Spinal cord (tissue), 10 donors: ENCODE results near the gene MORN2. TPM values are rescaled to one million over a fixed set of nuclear protein-coding genes. Genes with fewer than 3 reads are reported as not detected.
"Not testable (repeated sequence)": the region's sequence is repeated elsewhere in the genome, so short reads cannot be mapped to it uniquely, and the experiment has no call there.

ENCODE experiments used
- DNase-seq, 6 donors: peaks; one replicate each; pipeline versions ENCODE4 v3.0.0 to v3.0.0-alpha.2; 2013 to 2015; ENCODE audit warnings: low spot score in 6 of 6, low read depth in 4 of 6
- H3K27ac ChIP-seq: one replicate; pipeline ENCODE4 v1.5.1; 2013; ENCODE audit warnings: low read depth, low read length, control low read depth
- H3K27me3 ChIP-seq: one replicate; pipeline ENCODE4 v1.6.1; 2013; ENCODE audit warnings: low read length; ENCODE audit not compliant: control insufficient read depth, insufficient read depth
- H3K36me3 ChIP-seq: one replicate; pipeline ENCODE4 v1.6.1; 2013; ENCODE audit warnings: low read length; ENCODE audit not compliant: control insufficient read depth, insufficient read depth
- H3K4me1 ChIP-seq: one replicate; pipeline ENCODE4 v1.6.1; 2013; ENCODE audit warnings: low read length; ENCODE audit not compliant: control insufficient read depth, insufficient read depth
- H3K4me3 ChIP-seq: one replicate; pipeline ENCODE4 v1.5.1; 2013; ENCODE audit warnings: low read depth, low read length, control low read depth
- H3K9me3 ChIP-seq: one replicate; pipeline ENCODE4 v1.6.1; 2013; ENCODE audit warnings: low read length; ENCODE audit not compliant: control insufficient read depth, insufficient read depth
- WGBS: methylation state at CpG from one replicate; pipeline ENCODE4 v1.1.5; 2013; ENCODE audit warnings: missing lambda C conversion rate; ENCODE audit not compliant: insufficient coverage; 5-methylcytosine and 5-hydroxymethylcytosine counted together
- long read RNA-seq, 4 donors: transcript quantifications; one replicate each; lab custom pipeline, GENCODE V29; 2026
- polyA plus RNA-seq, 2 donors: library from polyadenylated mRNA; unstranded; fragments of 120-200 nt; gene quantifications; one replicate each; pipeline ENCODE4 v1.2.1, GENCODE V29; 2013; ENCODE audit not compliant: insufficient read length in 2 of 2
- total RNA-seq, 2 donors: library from RNA; depleted of rRNA in 1 of 2; stranded (reverse); fragments of 120-200 nt in 1 of 2; fragments of >200 nt in 1 of 2; gene quantifications; one replicate each; pipeline versions ENCODE4 v1.2.3 to v1.2.4, GENCODE V29; 2013 to 2014
- donor health status: healthy.

The MORN2 gene
- total RNA-seq, result 10 to 100 TPM; 16.7 to 60.2 TPM
- 10 to 100 TPM; 42.1 to 47.1 TPM for polyA plus RNA-seq
- long read RNA-seq, donor 1, transcript MORN2-201 (5 exons, 739 nt), result major isoform, 36 of 42 reads
- long read RNA-seq, donor 1, partial matches to known transcripts, result 6 of 42 reads
- long read RNA-seq, donor 1, other reads (novel, unspliced or antisense), result 0 of 42 reads
- long read RNA-seq, donor 2, transcript MORN2-201 (5 exons, 739 nt), result major isoform, 10 of 10 reads
- long read RNA-seq, donor 2, partial matches to known transcripts, result 0 of 10 reads
- long read RNA-seq, donor 2, other reads (novel, unspliced or antisense), result 0 of 10 reads
- long read RNA-seq, donor 3, transcript MORN2-201 (5 exons, 739 nt), result major isoform, 17 of 17 reads
- long read RNA-seq, donor 3, partial matches to known transcripts, result 0 of 17 reads
- long read RNA-seq, donor 3, other reads (novel, unspliced or antisense), result 0 of 17 reads
- long read RNA-seq, donor 4, transcript MORN2-201 (5 exons, 739 nt), result major isoform, 33 of 39 reads
- long read RNA-seq, donor 4, partial matches to known transcripts, result 6 of 39 reads
- long read RNA-seq, donor 4, other reads (novel, unspliced or antisense), result 0 of 39 reads

DNA sequence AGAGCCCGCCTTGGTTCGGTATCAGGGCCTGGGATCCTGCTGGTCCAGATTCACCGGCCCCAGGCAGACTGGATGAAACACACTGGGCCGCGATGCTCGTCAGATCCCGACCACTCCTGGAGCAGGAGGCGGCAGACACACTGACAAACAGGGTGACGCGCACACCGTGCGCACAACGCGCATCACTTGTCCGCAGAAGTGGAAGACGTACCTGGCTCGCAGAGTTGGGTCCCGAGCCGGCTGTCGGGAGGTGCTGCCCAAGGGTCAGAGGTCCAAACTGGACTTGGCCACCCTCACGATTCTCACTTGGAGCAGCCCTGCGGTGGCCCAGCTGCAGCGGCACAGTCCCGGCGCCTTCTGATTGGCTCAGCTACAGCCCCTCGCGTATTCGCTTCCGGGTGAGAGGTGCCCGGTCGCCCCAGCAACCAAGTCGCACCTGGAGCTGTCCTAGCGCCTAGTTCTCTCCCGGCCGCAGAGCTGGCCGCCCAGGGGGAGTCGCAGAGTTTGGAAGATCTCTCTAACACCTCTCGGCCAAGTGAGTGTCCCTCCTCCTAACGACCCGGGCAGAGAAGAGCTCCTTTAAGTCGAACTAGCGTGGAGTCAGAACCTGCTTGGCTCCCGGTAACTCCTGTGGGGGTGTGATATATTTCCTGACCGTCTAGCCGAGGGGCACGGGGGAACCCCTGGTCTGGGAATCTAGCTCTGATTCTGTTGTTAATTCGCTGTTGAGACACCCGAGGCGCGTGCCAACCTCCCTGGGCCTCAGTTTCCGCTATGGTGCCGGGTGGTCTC lies at the start of gene MORN2, which contains the start of gene DHX57:
Gene MORN2 (plus strand): TSS at position 401 of the 792 bp plus-strand sequence.
Gene DHX57 (minus strand): TSS at position 359 of the 792 bp plus-strand sequence. CDS start 7,529 bp downstream, outside the sequence.
- under 1% methylated on average over 50 of the region's 52 CpGs for WGBS
- peak within 1 kb of the TSS; percentile 72 for H3K27ac ChIP-seq
- peak within 1 kb of the TSS; percentile 89 for H3K4me3 ChIP-seq
- no peaks in the 10 kb centered on the region for H3K27me3 ChIP-seq
- no peaks in the 10 kb centered on the region for H3K36me3 ChIP-seq
- H3K4me1 ChIP-seq, result no peaks in the 10 kb centered on the region
- H3K9me3 ChIP-seq, result peaks cover 2% of the 10 kb centered on the region
- peak; percentile 76 to 97 (median 82) for DNase-seq

- H3K27me3 ChIP-seq, result not testable (repeated sequence)
These were observed 48.1 kb upstream of the MORN2 start for GRCh38 chr2:38827539-38828145.

GRCh38 chr2:38828460-38828859 lies 47.3 kb upstream of the MORN2 start:
- H3K9me3 ChIP-seq, result no peaks in the 10 kb centered on the region
- no peak overlapping the region for H3K4me3 ChIP-seq
- H3K36me3 ChIP-seq, result peaks cover 47% of the 10 kb centered on the region
- no peaks in the 10 kb centered on the region for H3K4me1 ChIP-seq
- H3K27ac ChIP-seq, result no peak overlapping the region
- no peaks in the 10 kb centered on the region for H3K27me3 ChIP-seq
- WGBS, result 90% methylated on average over 2 of the region's 4 CpGs
- no peak for DNase-seq

More at GRCh38 chr2:38827539-38828145, 48.1 kb upstream of the MORN2 start:
- not testable (repeated sequence) for H3K9me3 ChIP-seq, DNase-seq, H3K4me3 ChIP-seq, H3K4me1 ChIP-seq, H3K27ac ChIP-seq
- WGBS, result 60% methylated on average over 1 of the region's 10 CpGs
- H3K36me3 ChIP-seq, result peaks cover 43% of the 10 kb centered on the region

- DNase-seq, result no peak
These were observed 45.8 kb upstream of the MORN2 start for GRCh38 chr2:38829971-38830370.

DNA sequence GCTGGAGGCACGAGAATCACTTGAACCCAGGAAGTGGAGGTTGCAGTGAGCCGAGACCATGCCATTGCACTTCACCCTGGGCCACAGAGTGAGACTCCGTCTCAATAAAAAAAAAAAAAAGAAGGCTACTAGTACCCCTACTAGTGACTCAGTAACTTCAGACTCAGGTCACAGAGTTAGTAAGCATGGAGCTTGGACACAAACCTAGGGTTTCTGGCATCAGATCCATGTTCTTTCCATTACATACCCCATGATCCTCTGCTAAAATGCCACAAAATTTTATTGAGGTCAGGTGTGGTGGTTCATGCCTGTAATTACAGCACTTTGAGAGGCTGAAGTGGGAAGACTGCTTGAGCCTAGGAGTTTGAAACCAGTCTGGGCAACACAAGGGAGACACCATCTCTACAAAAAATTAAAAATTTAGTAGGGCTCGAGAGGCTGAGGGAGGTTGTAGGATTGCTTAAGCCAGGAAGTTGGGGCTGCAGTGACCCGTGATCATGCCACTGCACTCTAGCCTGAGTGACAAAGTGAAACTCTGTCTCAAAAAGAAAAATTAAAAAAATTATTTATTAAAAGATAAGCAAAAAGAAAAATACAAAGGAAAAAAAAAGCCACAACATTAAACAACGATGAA lies 45.1 kb upstream of the MORN2 start:
- H3K36me3 ChIP-seq, result peaks cover 35% of the 10 kb centered on the region
- H3K27me3 ChIP-seq, result no peaks in the 10 kb centered on the region
- DNase-seq, result no peak
- no peak overlapping the region for H3K4me3 ChIP-seq
- no peaks in the 10 kb centered on the region for H3K4me1 ChIP-seq
- 90% methylated on average over 3 of the region's 6 CpGs for WGBS
- no peaks in the 10 kb centered on the region for H3K9me3 ChIP-seq
- H3K27ac ChIP-seq, result no peak overlapping the region

More at GRCh38 chr2:38829971-38830370, 45.8 kb upstream of the MORN2 start:
- no peaks in the 10 kb centered on the region for H3K9me3 ChIP-seq
- H3K4me3 ChIP-seq, result no peak overlapping the region
- H3K36me3 ChIP-seq, result peaks cover 40% of the 10 kb centered on the region
- no peaks in the 10 kb centered on the region for H3K27me3 ChIP-seq
- WGBS, result no CpG with 5 or more reads among the region's 1 CpG
- no peak overlapping the region for H3K27ac ChIP-seq
- H3K4me1 ChIP-seq, result no peaks in the 10 kb centered on the region

DNA sequence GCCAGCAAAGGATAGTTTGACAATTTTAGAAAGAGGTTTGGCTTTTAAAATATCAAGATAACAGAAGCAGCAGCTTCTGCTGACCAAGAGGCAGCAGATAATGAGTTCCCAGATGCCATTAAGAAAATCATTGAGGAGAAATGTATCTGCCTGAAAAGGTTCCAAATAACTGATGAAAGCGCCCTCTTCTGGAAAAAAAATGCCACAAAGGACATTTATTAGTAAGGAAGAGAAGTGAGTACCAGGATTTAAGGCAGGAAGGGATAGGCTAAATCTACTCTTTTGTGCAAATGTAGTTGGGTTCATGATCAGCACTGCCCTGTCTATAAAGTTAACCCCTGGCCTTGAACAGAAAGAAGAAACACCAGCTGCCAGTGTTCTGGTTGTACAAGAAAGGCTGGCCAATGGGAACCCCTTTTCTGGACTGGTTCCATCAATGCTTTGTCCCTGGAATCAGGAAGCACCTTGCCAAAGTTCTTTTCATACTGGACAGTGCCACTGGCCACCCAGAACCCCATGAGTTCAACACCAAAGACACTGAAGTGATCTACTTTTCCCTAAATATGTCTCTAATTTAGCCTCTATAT lies 40.7 kb upstream of the MORN2 start:
- Histone ChIP-seq H3K4me3 (no peak overlapping the region), H3K36me3 (peaks cover 41% of the 10 kb centered on the region), H3K9me3 (no peaks in the 10 kb centered on the region), H3K27me3 (no peaks in the 10 kb centered on the region), H3K4me1 (no peaks in the 10 kb centered on the region), H3K27ac (no peak overlapping the region)
- peak in 2 of 6 donors; percentile 10 to 59 for DNase-seq
- WGBS, result 33% methylated on average over 1 of the region's 1 CpG

DNA sequence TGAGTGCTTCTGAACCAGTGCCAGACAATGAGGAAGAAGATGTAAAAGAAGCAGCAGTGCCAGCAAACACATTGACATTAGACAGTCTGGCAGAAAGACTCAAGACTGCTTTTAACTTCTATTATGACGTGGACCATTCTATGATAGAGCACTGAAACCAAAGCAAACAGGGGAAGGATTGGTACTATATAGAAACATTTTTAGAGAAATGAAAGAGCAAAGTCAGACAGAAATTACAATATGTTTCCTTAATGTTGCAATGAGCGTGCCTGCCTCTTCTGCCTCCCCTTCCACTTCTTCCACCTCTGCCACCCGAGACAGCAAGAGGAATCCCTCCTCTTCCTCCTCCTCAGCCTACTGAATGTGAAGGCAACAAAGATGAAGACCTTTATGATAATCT lies 39.8 kb upstream of the MORN2 start:
- no peaks in the 10 kb centered on the region for H3K9me3 ChIP-seq
- no peaks in the 10 kb centered on the region for H3K4me1 ChIP-seq
- DNase-seq, result no peak
- H3K27me3 ChIP-seq, result no peaks in the 10 kb centered on the region
- no CpG with 5 or more reads among the region's 3 CpGs for WGBS
- H3K4me3 ChIP-seq, result no peak overlapping the region
- peaks cover 41% of the 10 kb centered on the region for H3K36me3 ChIP-seq
- no peak overlapping the region for H3K27ac ChIP-seq

GRCh38 chr2:38836791-38837190 lies 39.0 kb upstream of the MORN2 start:
- Histone ChIP-seq H3K27ac (no peak overlapping the region), H3K9me3 (no peaks in the 10 kb centered on the region), H3K4me3 (no peak overlapping the region), H3K27me3 (no peaks in the 10 kb centered on the region), H3K4me1 (no peaks in the 10 kb centered on the region), H3K36me3 (peaks cover 38% of the 10 kb centered on the region)
- 100% methylated on average over 1 of the region's 2 CpGs for WGBS
- no peak for DNase-seq
